RWPE1 (cell line): ENCODE results near the gene PNLIP.
A peak's percentile ranks its signal among the peaks of the same experiment; 100 is the strongest.

ENCODE experiments used
- CTCF ChIA-PET: fragments of 350-600 bp; sonication (Branson Sonifier 250); formaldehyde crosslinking; extraction: SDS; loops from one replicate; lab custom pipeline; 2021; lab: Yijun Ruan, JAX
- POLR2A ChIA-PET: fragments of 400-600 bp; formaldehyde crosslinking; extraction: SDS; loops from one replicate; lab custom pipeline; 2020; ENCODE audit warnings: antibody characterized with exemption; ENCODE audit not compliant: low non-redundant PET; lab: Yijun Ruan, JAX
- DNase-seq: peaks from one replicate; pipeline ENCODE4 v3.0.0; 2012; ENCODE audit warnings: low spot score
- H3K27ac ChIP-seq: fragments of 450-650 bp; 2 replicates; pipeline ENCODE4 v1.5.1; 2017
- TF ChIP-seq, protein P1 (sequence below): fragments of 450-650 bp; conservative IDR thresholded peaks from 2 replicates; pipeline ENCODE4 v1.5.1; 2017; ENCODE audit warnings: low read depth, mild to moderate bottlenecking

The PNLIP gene

DNA sequence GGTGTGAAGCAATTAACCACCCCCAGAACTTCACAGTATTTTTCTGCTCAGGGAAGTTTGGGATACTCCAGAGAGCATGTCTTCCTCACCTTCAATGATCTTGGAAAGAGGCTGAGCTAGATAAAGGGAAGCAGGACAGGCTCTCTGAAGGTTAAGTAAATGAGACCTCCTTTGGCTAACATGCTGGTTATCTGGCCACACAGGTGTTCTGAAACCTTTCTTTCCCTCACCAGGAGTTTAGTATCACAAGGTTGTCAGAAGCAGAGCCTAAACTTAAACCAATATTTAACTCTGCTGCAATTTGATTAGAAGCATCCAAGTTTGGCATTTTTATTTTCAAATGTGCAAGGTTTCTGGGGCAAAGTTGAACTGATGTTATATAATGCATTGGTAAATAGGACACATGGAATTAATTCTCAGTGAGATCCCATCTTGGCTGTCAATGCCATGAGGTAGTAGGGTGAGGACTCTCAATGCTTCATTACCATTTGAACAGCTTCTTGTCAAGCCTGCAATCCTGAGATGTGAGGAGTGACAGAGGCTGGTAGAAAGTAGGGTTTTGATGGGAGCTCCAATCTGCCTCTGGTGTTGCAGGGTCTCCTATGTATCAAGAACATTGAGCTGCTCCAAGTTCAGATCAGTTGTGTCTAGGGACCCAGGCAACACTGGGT, 3.6 kb upstream of the PNLIP start:
- TF ChIP-seq, protein P1, sequence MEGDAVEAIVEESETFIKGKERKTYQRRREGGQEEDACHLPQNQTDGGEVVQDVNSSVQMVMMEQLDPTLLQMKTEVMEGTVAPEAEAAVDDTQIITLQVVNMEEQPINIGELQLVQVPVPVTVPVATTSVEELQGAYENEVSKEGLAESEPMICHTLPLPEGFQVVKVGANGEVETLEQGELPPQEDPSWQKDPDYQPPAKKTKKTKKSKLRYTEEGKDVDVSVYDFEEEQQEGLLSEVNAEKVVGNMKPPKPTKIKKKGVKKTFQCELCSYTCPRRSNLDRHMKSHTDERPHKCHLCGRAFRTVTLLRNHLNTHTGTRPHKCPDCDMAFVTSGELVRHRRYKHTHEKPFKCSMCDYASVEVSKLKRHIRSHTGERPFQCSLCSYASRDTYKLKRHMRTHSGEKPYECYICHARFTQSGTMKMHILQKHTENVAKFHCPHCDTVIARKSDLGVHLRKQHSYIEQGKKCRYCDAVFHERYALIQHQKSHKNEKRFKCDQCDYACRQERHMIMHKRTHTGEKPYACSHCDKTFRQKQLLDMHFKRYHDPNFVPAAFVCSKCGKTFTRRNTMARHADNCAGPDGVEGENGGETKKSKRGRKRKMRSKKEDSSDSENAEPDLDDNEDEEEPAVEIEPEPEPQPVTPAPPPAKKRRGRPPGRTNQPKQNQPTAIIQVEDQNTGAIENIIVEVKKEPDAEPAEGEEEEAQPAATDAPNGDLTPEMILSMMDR = no peak
- DNase-seq = no peak
- H3K27ac ChIP-seq = no peak overlapping the region
- POLR2A ChIA-PET = no interaction called here
- CTCF ChIA-PET = no interaction called here

DNA sequence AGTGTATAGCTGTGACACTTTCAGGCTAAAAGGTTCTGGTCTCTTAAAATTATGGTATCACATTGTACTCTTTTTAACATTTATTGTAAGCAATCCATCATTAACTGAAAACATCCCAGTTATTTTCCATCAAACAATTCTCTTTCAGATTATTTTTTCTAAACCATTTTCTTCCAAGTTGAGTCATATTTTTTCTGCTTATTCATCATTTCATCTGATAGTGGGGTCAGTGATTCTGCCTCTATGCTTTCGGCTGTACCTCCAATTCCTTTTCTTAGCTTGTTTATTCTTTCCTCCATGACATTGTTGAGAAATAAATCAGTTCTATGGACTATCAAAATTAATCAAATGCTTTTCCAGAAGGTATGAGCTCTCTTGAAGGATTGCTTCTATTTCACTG, 609 bp upstream of the PNLIP start:
- H3K27ac ChIP-seq = no peak overlapping the region
- ChIA-PET CTCF (interaction anchor here (0.6 to 0.7 kb wide), 2 partner anchors 31 to 745 kb away, joined by 5 to 6 read pairs; no protein-coding TSS in a partner anchor), POLR2A (no interaction called here)
- TF ChIP-seq, protein P1 = no peak
- no peak for DNase-seq

DNA sequence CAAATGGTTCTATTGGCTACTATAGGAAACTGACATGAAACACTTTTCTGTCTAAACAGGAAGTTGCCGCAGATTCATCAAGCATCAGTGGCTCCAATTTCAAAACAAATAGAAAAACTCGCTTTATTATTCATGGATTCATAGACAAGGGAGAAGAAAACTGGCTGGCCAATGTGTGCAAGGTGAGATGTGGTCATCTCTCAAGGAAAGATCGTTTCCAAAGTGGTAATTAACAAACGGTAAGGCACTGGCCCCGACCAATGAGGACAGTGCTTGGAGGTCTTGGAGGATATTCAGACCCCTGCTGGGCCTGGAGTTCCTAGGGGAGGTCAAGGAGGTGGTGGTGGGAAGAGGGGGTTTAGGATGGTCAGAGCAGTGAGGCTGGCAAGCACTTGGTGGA, 2.6 kb downstream of the PNLIP start:
- TF ChIP-seq, protein P1 = no peak
- ChIA-PET POLR2A (no interaction called here), CTCF (no interaction called here)

DNA sequence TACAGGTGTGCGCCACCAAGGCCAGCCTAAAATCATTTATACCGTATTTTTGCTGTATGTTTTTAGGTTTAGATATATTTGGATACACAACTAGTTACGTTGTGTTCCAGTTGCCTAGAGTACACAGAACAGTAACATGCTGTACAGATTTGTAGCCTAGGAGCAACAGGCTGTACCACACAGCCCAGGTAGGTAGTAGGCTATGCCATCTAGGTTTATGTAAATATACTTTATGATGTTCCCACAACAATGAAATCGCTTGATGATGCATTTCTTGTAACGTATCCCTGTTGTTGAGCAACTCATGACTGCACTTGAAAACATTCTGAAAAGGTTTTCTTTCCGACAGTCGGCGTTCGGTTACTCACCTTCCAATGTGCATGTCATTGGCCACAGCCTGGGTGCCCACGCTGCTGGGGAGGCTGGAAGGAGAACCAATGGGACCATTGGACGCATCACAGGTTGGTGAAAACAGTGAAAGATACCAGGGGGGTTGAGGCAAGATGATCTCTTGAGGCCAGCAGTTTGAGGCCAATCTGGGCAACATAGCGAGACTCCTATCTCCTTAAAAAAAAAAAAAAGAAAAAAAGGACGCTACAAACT, 7.7 kb downstream of the PNLIP start:
- no peak overlapping the region for H3K27ac ChIP-seq
- peak; percentile 12 for DNase-seq
- ChIA-PET POLR2A (no interaction called here), CTCF (no interaction called here)
- TF ChIP-seq, protein P1 = no peak

More for the DNA sequence above, 2.6 kb downstream of the PNLIP start:
- no peak for DNase-seq
- no peak overlapping the region for H3K27ac ChIP-seq

DNA sequence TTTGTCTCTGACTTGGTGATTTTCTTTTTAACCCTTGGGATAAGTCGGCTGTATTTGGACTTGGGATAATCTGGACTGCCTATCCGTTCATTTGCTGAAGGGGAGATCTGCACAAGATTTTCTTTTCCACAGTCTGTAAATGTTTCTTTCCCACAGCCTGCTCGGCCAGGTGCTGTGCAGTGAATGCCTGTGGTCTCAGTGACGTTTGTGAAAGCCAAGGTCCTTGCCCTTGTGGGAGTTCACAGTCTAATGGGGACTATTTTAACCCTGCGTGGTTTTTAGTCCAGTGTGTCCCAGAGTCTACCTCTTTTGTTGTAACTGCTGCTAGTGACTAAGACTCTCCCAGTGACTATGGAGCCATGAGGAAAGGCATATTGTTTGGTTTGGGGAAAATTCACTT, 8.9 kb downstream of the PNLIP start:
- ChIA-PET CTCF (no interaction called here), POLR2A (no interaction called here)
- TF ChIP-seq, protein P1 = no peak
- DNase-seq = no peak
- no peak overlapping the region for H3K27ac ChIP-seq

DNA sequence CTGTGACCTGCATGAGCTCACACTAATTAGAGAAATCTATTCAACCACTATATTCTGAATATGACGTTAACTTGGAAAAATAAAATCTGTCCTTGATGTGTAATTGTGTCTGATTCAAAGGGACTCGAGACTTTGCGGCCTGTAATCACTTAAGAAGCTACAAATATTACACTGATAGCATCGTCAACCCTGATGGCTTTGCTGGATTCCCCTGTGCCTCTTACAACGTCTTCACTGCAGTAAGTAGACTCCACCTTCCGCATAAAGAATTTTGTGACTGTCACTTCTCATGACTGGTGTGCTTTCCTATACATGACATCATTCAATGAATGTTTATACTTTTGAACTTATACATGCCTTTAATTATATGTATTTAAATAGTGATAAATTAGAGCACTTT, 10.1 kb downstream of the PNLIP start:
- ChIA-PET POLR2A (no interaction called here), CTCF (no interaction called here)
- no peak overlapping the region for H3K27ac ChIP-seq
- no peak for DNase-seq
- TF ChIP-seq, protein P1 = no peak
